Neural cell (in vitro differentiated cells): ENCODE data around the gene AKAP6.

Experiments
- CTCF ChIP-seq: fragments of 450-650 bp; IDR thresholded peaks from 2 replicates; pipeline ENCODE4 v1.5.1; 2014; ENCODE audit warnings: antibody characterized with exemption, mild to moderate bottlenecking, moderate library complexity; ENCODE audit not compliant: poor library complexity, severe bottlenecking
- EP300 ChIP-seq: fragments of 450-650 bp; conservative IDR thresholded peaks from 2 replicates; pipeline ENCODE4 v1.6.1; 2014; ENCODE audit warnings: antibody characterized with exemption, mild to moderate bottlenecking, moderate library complexity; ENCODE audit not compliant: poor library complexity, severe bottlenecking
- EZH2 ChIP-seq: fragments of 200-600, 300-800 bp; shearing (Covaris generic), sonication (generic); IDR thresholded peaks from 2 replicates; pipeline ENCODE4 v1.6.1; 2014; ENCODE audit warnings: antibody characterized with exemption, low read length, borderline replicate concordance, mild to moderate bottlenecking; ENCODE audit not compliant: insufficient read depth, poor library complexity, severe bottlenecking
- MXI1 ChIP-seq: fragments of 450-650 bp; conservative IDR thresholded peaks from 2 replicates; pipeline ENCODE4 v1.6.1; 2014; ENCODE audit warnings: antibody characterized with exemption, mild to moderate bottlenecking; ENCODE audit not compliant: poor library complexity, severe bottlenecking
- POLR2AphosphoS5 ChIP-seq: IDR thresholded peaks from 2 replicates; pipeline ENCODE4 v1.6.1; 2012
- RAD21 ChIP-seq: fragments of 450-650 bp; conservative IDR thresholded peaks from 2 replicates; pipeline ENCODE4 v1.6.1; 2014; ENCODE audit warnings: antibody characterized with exemption, mild to moderate bottlenecking, moderate library complexity
- REST ChIP-seq: IDR thresholded peaks from 2 replicates; pipeline ENCODE4 v1.6.1; 2012; ENCODE audit warnings: borderline replicate concordance
- SMC3 ChIP-seq: fragments of 450-650 bp; conservative IDR thresholded peaks from 2 replicates; pipeline ENCODE4 v1.6.1; 2014; ENCODE audit warnings: antibody characterized with exemption, mild to moderate bottlenecking, moderate library complexity; ENCODE audit not compliant: poor library complexity

DNA sequence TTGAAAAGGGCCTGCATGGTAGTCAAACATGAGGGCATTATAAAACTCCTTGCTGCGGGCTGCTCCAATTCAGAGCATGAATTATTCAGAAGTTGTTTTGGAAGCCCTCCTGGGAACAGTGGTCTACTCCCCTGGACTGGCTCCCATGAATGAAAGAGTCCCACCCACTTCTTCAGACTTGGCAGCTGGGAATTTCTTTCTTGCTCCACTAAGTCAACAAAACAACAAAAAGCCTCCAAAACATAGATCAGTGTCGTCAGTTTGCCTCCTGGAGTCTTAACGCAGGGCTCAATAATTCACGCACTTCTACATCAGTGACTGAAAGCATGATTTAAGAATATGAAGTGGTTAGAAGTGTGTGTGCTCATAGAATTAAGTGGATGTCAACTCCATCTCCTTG lies 37.9 kb downstream of the AKAP6 start:
- TF ChIP-seq CTCF (no peak), EZH2 (no peak), RAD21 (no peak), MXI1 (no peak), SMC3 (no peak), POLR2AphosphoS5 (no peak), REST (no peak), EP300 (no peak)
